ENCODE results near the gene MAMDC4.

MAMDC4 gene

GRCh38 chr9:136885950-136886578 lies 33.9 kb downstream of the MAMDC4 start, which contains the start of gene TRAF2:
Gene TRAF2, plus strand, starts transcription at chr9:136886516. Its CDS starts 12,225 bp downstream, at chr9:136898741.
- DNase-seq (ENCODE audit: extremely low read depth in 1 of 2, low read depth in 1 of 2), result peak; percentile 91 to 94

- peak in 1 of 2 donors; percentile 25 for DNase-seq (ENCODE audit: extremely low read depth in 1 of 2, low read depth in 1 of 2)
Observed at GRCh38 chr9:136886610-136887597, 34.8 kb downstream of the MAMDC4 start.

GRCh38 chr9:136888454-136888853 lies 36.3 kb downstream of the MAMDC4 start:
- DNase-seq (ENCODE audit: extremely low read depth in 1 of 2, low read depth in 1 of 2), result no peak

GRCh38 chr9:136889858-136890257 lies 37.7 kb downstream of the MAMDC4 start:
- no peak for DNase-seq (ENCODE audit: extremely low read depth in 1 of 2, low read depth in 1 of 2)

- DNase-seq (ENCODE audit: extremely low read depth in 1 of 2, low read depth in 1 of 2), result no peak
Observed at GRCh38 chr9:136890661-136891060, 38.5 kb downstream of the MAMDC4 start.

- DNase-seq (ENCODE audit: extremely low read depth in 1 of 2, low read depth in 1 of 2), result no peak
Observed at GRCh38 chr9:136896027-136896426, 43.9 kb downstream of the MAMDC4 start.

GRCh38 chr9:136898483-136899100 lies 46.4 kb downstream of the MAMDC4 start:
- no peak for DNase-seq (ENCODE audit: extremely low read depth in 1 of 2, low read depth in 1 of 2)

- DNase-seq (ENCODE audit: extremely low read depth in 1 of 2, low read depth in 1 of 2), result no peak
Observed at GRCh38 chr9:136899196-136899595, 47.0 kb downstream of the MAMDC4 start.

GRCh38 chr9:136900556-136900955 lies 48.4 kb downstream of the MAMDC4 start:
- DNase-seq (ENCODE audit: extremely low read depth in 1 of 2, low read depth in 1 of 2), result no peak

GRCh38 chr9:136900988-136901515 lies 48.9 kb downstream of the MAMDC4 start:
- no peak for DNase-seq (ENCODE audit: extremely low read depth in 1 of 2, low read depth in 1 of 2)

- DNase-seq (ENCODE audit: extremely low read depth in 1 of 2, low read depth in 1 of 2), result peak in 1 of 2 donors; percentile 48
Observed at GRCh38 chr9:136901516-136902258, 49.5 kb downstream of the MAMDC4 start.

GRCh38 chr9:136902259-136902821 lies 50.2 kb downstream of the MAMDC4 start:
- DNase-seq (ENCODE audit: extremely low read depth in 1 of 2, low read depth in 1 of 2), result peak; percentile 48 to 64

GRCh38 chr9:136903041-136903554 lies 51.0 kb downstream of the MAMDC4 start:
- DNase-seq (ENCODE audit: extremely low read depth in 1 of 2, low read depth in 1 of 2), result no peak

GRCh38 chr9:136906266-136906665 lies 54.1 kb downstream of the MAMDC4 start:
- no peak for DNase-seq (ENCODE audit: extremely low read depth in 1 of 2, low read depth in 1 of 2)

- DNase-seq (ENCODE audit: extremely low read depth in 1 of 2, low read depth in 1 of 2), result no peak
Observed at GRCh38 chr9:136907011-136907914, 55.1 kb downstream of the MAMDC4 start.
